Measurements from ENCODE around the gene ARFGAP3. TPM values are rescaled to one million over a fixed set of nuclear protein-coding genes. Genes with fewer than 3 reads are reported as not detected.

ARFGAP3 gene
- total and polyA plus RNA-seq, 11 donors, result 13.3 to 34.0 (median 25.1) TPM

- TF ChIP-seq CTCF (IDR thresholded peaks at IDR 0.05) (no peak), POLR2A (IDR thresholded peaks at IDR 0.05) (no peak)
- Histone ChIP-seq H3K27ac (no peak overlapping the region), H3K9me3 (no peaks in the 10 kb centered on the region), H3K4me3 (no peak overlapping the region), H3K27me3 (no peaks in the 10 kb centered on the region), H3K36me3 (peaks cover 0 to 53% (median 42%) of the 10 kb centered on the region in 9 donors), H3K4me1 (peaks cover 0 to 9% (median 0%) of the 10 kb centered on the region in 12 donors)
- intact Hi-C loops (cut with DNase I), result no loop called here
- WGBS, 4 donors, result 94 to 100% (median 99%) methylated on average over 3 of the region's 3 CpGs
- DNase-seq (no peak), ATAC-seq (no peak)
Measured at GRCh38 chr22:42847110-42847509, 10.0 kb downstream of the ARFGAP3 start.

GRCh38 chr22:42844756-42845155 lies 12.3 kb downstream of the ARFGAP3 start:
- Histone ChIP-seq H3K4me1 (peaks cover 0 to 9% (median 0%) of the 10 kb centered on the region in 12 donors), H3K27me3 (no peaks in the 10 kb centered on the region), H3K36me3 (peaks cover 0 to 71% (median 58%) of the 10 kb centered on the region in 9 donors), H3K27ac (no peak overlapping the region), H3K9me3 (no peaks in the 10 kb centered on the region), H3K4me3 (no peak overlapping the region)
- ATAC-seq, result peak in 2 of 4 donors; percentile 56 to 63
- TF ChIP-seq POLR2A (IDR thresholded peaks at IDR 0.05) (no peak), CTCF (IDR thresholded peaks at IDR 0.05) (no peak)
- no peak for DNase-seq
- intact Hi-C loops (cut with DNase I), result no loop called here
- WGBS, 4 donors, result 48 to 69% (median 62%) methylated on average over 4 of the region's 4 CpGs

GRCh38 chr22:42842658-42843370 lies 14.3 kb downstream of the ARFGAP3 start:
- TF ChIP-seq POLR2A (IDR thresholded peaks at IDR 0.05), result no peak
- no peak for TF ChIP-seq CTCF (IDR thresholded peaks at IDR 0.05)
- DNase-seq (no peak), ATAC-seq (no peak)
- H3K27ac ChIP-seq, result no peak overlapping the region
- H3K9me3 ChIP-seq, result no peaks in the 10 kb centered on the region
- intact Hi-C loops (cut with DNase I), result no loop called here
- no peak overlapping the region for H3K4me3 ChIP-seq
- 94 to 96% (median 95%) methylated on average over 14 of the region's 14 CpGs for WGBS, 4 donors
- H3K27me3 ChIP-seq, result no peaks in the 10 kb centered on the region
- peaks cover 0 to 90% (median 77%) of the 10 kb centered on the region in 9 donors for H3K36me3 ChIP-seq
- no peaks in the 10 kb centered on the region for H3K4me1 ChIP-seq

GRCh38 chr22:42841444-42841843 lies 15.6 kb downstream of the ARFGAP3 start:
- no peak for TF ChIP-seq POLR2A (IDR thresholded peaks at IDR 0.05)

More at GRCh38 chr22:42841444-42841843, 15.6 kb downstream of the ARFGAP3 start:
- H3K4me3 ChIP-seq, result no peak overlapping the region
- H3K9me3 ChIP-seq, result no peaks in the 10 kb centered on the region
- no peak for ATAC-seq
- no peaks in the 10 kb centered on the region for H3K27me3 ChIP-seq
- 53 to 72% (median 60%) methylated on average over 3 of the region's 3 CpGs for WGBS, 4 donors
- no peaks in the 10 kb centered on the region for H3K4me1 ChIP-seq
- H3K36me3 ChIP-seq, result peaks cover 0 to 93% (median 79%) of the 10 kb centered on the region in 9 donors
- no peak overlapping the region for H3K27ac ChIP-seq
- no peak for DNase-seq
- intact Hi-C loops (cut with DNase I), result no loop called here

Measured in heart left ventricle (tissue), 16 donors.